ENCODE results near the gene PPM1L. TPM values are rescaled to one million over a fixed set of nuclear protein-coding genes. Genes with fewer than 3 reads are reported as not detected.

Gene PPM1L
- total RNA-seq, 1 experiment from 2014 or later, result 10.6 TPM

GRCh38 chr3:160831401-160831800, 75.4 kb downstream of the PPM1L start:
- Histone ChIP-seq H3K27me3 (replicated peaks; ENCODE audit: insufficient read depth, low read depth, low read length, poor library complexity) (no peaks in the 10 kb centered on the region), H3K36me3 (ENCODE audit: insufficient read depth, low read length, poor library complexity, severe bottlenecking) (no peaks in the 10 kb centered on the region), H3K9me3 (ENCODE audit: low read depth, low read length, poor library complexity, severe bottlenecking) (no peaks in the 10 kb centered on the region), H3K4me3 (ENCODE audit: low read depth, low read length, poor library complexity, severe bottlenecking) (no peak overlapping the region), H3K27ac (ENCODE audit: low read depth, low read length, poor library complexity, severe bottlenecking) (no peak overlapping the region), H3K4me1 (ENCODE audit: insufficient read depth, low read length, poor library complexity, severe bottlenecking) (no peaks in the 10 kb centered on the region)
- no peak for DNase-seq (ENCODE audit: low spot score)
- ChIA-PET CTCF (no interaction called here), POLR2A (ENCODE audit: low non-redundant PET) (no interaction called here)
- TF ChIP-seq EZH2 (IDR thresholded peaks at IDR 0.05; ENCODE audit: borderline replicate concordance, low read depth, low read length, poor library complexity, severe bottlenecking) (no peak), CTCF (conservative IDR thresholded peaks at IDR 0.05; ENCODE audit: low read depth, low read length) (no peak)
- intact Hi-C loops (cut with micrococcal nuclease; ENCODE audit: unreplicated experiment), result no loop called here
- BruUV-seq (replicated peaks), result no TSS peak

GRCh38 chr3:160837394-160837980, 81.5 kb downstream of the PPM1L start:
- no peak for DNase-seq (ENCODE audit: low spot score)
- H3K27me3 ChIP-seq (replicated peaks; ENCODE audit: insufficient read depth, low read depth, low read length, poor library complexity), result no peaks in the 10 kb centered on the region
- POLR2A ChIA-PET (ENCODE audit: low non-redundant PET), result no interaction called here
- H3K27ac ChIP-seq (ENCODE audit: low read depth, low read length, poor library complexity, severe bottlenecking), result no peak overlapping the region
- H3K9me3 ChIP-seq (ENCODE audit: low read depth, low read length, poor library complexity, severe bottlenecking), result no peaks in the 10 kb centered on the region
- no TSS peak for BruUV-seq (replicated peaks)
- no peak overlapping the region for H3K4me3 ChIP-seq (ENCODE audit: low read depth, low read length, poor library complexity, severe bottlenecking)
- TF ChIP-seq CTCF (conservative IDR thresholded peaks at IDR 0.05; ENCODE audit: low read depth, low read length) (no peak), EZH2 (IDR thresholded peaks at IDR 0.05; ENCODE audit: borderline replicate concordance, low read depth, low read length, poor library complexity, severe bottlenecking) (no peak)
- no peaks in the 10 kb centered on the region for H3K4me1 ChIP-seq (ENCODE audit: insufficient read depth, low read length, poor library complexity, severe bottlenecking)
- H3K36me3 ChIP-seq (ENCODE audit: insufficient read depth, low read length, poor library complexity, severe bottlenecking), result no peaks in the 10 kb centered on the region
- CTCF ChIA-PET, result no interaction called here
- intact Hi-C loops (cut with micrococcal nuclease; ENCODE audit: unreplicated experiment), result no loop called here

- no peaks in the 10 kb centered on the region for H3K4me1 ChIP-seq (ENCODE audit: insufficient read depth, low read length, poor library complexity, severe bottlenecking)
- no peaks in the 10 kb centered on the region for H3K36me3 ChIP-seq (ENCODE audit: insufficient read depth, low read length, poor library complexity, severe bottlenecking)
- H3K27ac ChIP-seq (ENCODE audit: low read depth, low read length, poor library complexity, severe bottlenecking), result no peak overlapping the region
- DNase-seq (ENCODE audit: low spot score), result no peak
- BruUV-seq (replicated peaks), result no TSS peak
- CTCF ChIA-PET, result no interaction called here
- TF ChIP-seq CTCF (conservative IDR thresholded peaks at IDR 0.05; ENCODE audit: low read depth, low read length) (no peak), EZH2 (IDR thresholded peaks at IDR 0.05; ENCODE audit: borderline replicate concordance, low read depth, low read length, poor library complexity, severe bottlenecking) (no peak)
- no peaks in the 10 kb centered on the region for H3K9me3 ChIP-seq (ENCODE audit: low read depth, low read length, poor library complexity, severe bottlenecking)
- POLR2A ChIA-PET (ENCODE audit: low non-redundant PET), result no interaction called here
- intact Hi-C loops (cut with micrococcal nuclease; ENCODE audit: unreplicated experiment), result no loop called here
- no peaks in the 10 kb centered on the region for H3K27me3 ChIP-seq (replicated peaks; ENCODE audit: insufficient read depth, low read depth, low read length, poor library complexity)
- H3K4me3 ChIP-seq (ENCODE audit: low read depth, low read length, poor library complexity, severe bottlenecking), result no peak overlapping the region
Observed at GRCh38 chr3:160840590-160840989, 84.6 kb downstream of the PPM1L start.
